Measurements from ENCODE around the gene DMTF1. TPM values are rescaled to one million over a fixed set of nuclear protein-coding genes. Genes with fewer than 3 reads are reported as not detected.

Gene DMTF1
- total RNA-seq, 4 donors from 2014 or later, result 64.4 to 121 (median 78.4) TPM

GRCh38 chr7:87171282-87171934, 19.2 kb downstream of the DMTF1 start:
- DNase-seq (ENCODE audit: low spot score) (no peak), ATAC-seq (ENCODE audit: low FRiP score) (no peak)
- no peak for TF ChIP-seq CTCF (IDR thresholded peaks at IDR 0.05)

GRCh38 chr7:87173471-87173870, 21.2 kb downstream of the DMTF1 start:
- no peak for ATAC-seq (ENCODE audit: low FRiP score)

GRCh38 chr7:87178320-87178719, 26.1 kb downstream of the DMTF1 start:
- DNase-seq (ENCODE audit: low spot score), result no peak
- TF ChIP-seq CTCF (IDR thresholded peaks at IDR 0.05), result no peak
- ATAC-seq (ENCODE audit: low FRiP score), result no peak

More at GRCh38 chr7:87173471-87173870, 21.2 kb downstream of the DMTF1 start:
- no peak for DNase-seq (ENCODE audit: low spot score)
- no peak for TF ChIP-seq CTCF (IDR thresholded peaks at IDR 0.05)

- ATAC-seq (ENCODE audit: low FRiP score) (no peak), DNase-seq (ENCODE audit: low spot score) (no peak)
Measured at GRCh38 chr7:87179180-87179579, 26.9 kb downstream of the DMTF1 start.

GRCh38 chr7:87187120-87187519, 34.9 kb downstream of the DMTF1 start:
- no peak for ATAC-seq (ENCODE audit: low FRiP score)
- DNase-seq (ENCODE audit: low spot score), result no peak

More at GRCh38 chr7:87179180-87179579, 26.9 kb downstream of the DMTF1 start:
- TF ChIP-seq CTCF (IDR thresholded peaks at IDR 0.05), result no peak

GRCh38 chr7:87188930-87189329, 36.7 kb downstream of the DMTF1 start:
- no peak for TF ChIP-seq CTCF (IDR thresholded peaks at IDR 0.05)
- ATAC-seq (ENCODE audit: low FRiP score) (no peak), DNase-seq (ENCODE audit: low spot score) (no peak)

More at GRCh38 chr7:87187120-87187519, 34.9 kb downstream of the DMTF1 start:
- no peak for TF ChIP-seq CTCF (IDR thresholded peaks at IDR 0.05)

- TF ChIP-seq CTCF (IDR thresholded peaks at IDR 0.05), result no peak
- DNase-seq (ENCODE audit: low spot score), result no peak
- no peak for ATAC-seq (ENCODE audit: low FRiP score)
Measured at GRCh38 chr7:87190783-87191182, 38.5 kb downstream of the DMTF1 start.
